GM23338 (cell line): ENCODE results near the gene RIT2. TPM values are rescaled to one million over a fixed set of nuclear protein-coding genes. Genes with fewer than 3 reads are reported as not detected.

Experiments
- ATAC-seq: fragments of 200-7000 bp; cut with Tn5 transposase; 3 replicates; pipeline ENCODE4 v1.9.1; 2020
- DNase-seq: peaks from one replicate; pipeline ENCODE4 v3.0.0-alpha.2; 2015; ENCODE audit warnings: low spot score
- H2AFZ ChIP-seq: fragments of 200-600 bp; sonication (generic); 2 replicates; pipeline ENCODE4 v1.8.0; 2016; ENCODE audit warnings: antibody characterized with exemption, mild to moderate bottlenecking, moderate library complexity
- H3F3A ChIP-seq: fragments of 200-600 bp; sonication (generic); replicated peaks from 2 replicates; pipeline ENCODE4 v1.8.0; 2017; ENCODE audit warnings: antibody characterized with exemption, mixed run types, low read depth
- H3K27ac ChIP-seq: fragments of 200-600 bp; sonication (generic); 2 replicates; pipeline ENCODE4 v1.6.1; 2016; ENCODE audit warnings: low read depth
- H3K27me3 ChIP-seq: fragments of 200-600 bp; sonication (generic); 2 replicates; pipeline ENCODE4 v1.8.0; 2016; ENCODE audit warnings: mild to moderate bottlenecking, mixed run types, moderate library complexity; ENCODE audit not compliant: insufficient read depth
- H3K36me3 ChIP-seq: fragments of 200-600 bp; sonication (generic); 2 replicates; pipeline ENCODE4 v1.8.0; 2016; ENCODE audit warnings: mild to moderate bottlenecking; ENCODE audit not compliant: insufficient read depth
- H3K4me1 ChIP-seq: fragments of 200-600 bp; sonication (generic); 2 replicates; pipeline ENCODE4 v1.8.0; 2016; ENCODE audit warnings: mild to moderate bottlenecking, moderate library complexity; ENCODE audit not compliant: insufficient read depth
- H3K4me2 ChIP-seq: fragments of 200-600 bp; sonication (generic); 2 replicates; pipeline ENCODE4 v1.7.1; 2017; ENCODE audit warnings: mixed run types
- H3K4me3 ChIP-seq: fragments of 200-600 bp; sonication (generic); 2 replicates; pipeline ENCODE4 v1.6.1; 2016; ENCODE audit warnings: mixed run types
- H3K79me2 ChIP-seq: fragments of 200-600 bp; sonication (generic); replicated peaks from 2 replicates; pipeline ENCODE4 v1.8.0; 2017; ENCODE audit warnings: mild to moderate bottlenecking; ENCODE audit not compliant: insufficient read depth
- H3K9me2 ChIP-seq: fragments of 200-600 bp; sonication (generic); 2 replicates; pipeline ENCODE4 v1.8.0; 2017; ENCODE audit not compliant: insufficient read depth
- H4K20me1 ChIP-seq: fragments of 200-600 bp; sonication (generic); replicated peaks from 2 replicates; pipeline ENCODE4 v1.8.0; 2017; ENCODE audit warnings: mild to moderate bottlenecking; ENCODE audit not compliant: insufficient read depth
- H3K27ac Mint-ChIP-seq: 2 replicates; pipeline ENCODE4 v1.8.0; 2020; ENCODE audit warnings: inconsistent platforms, mild to moderate bottlenecking, moderate library complexity, mixed read lengths
- H3K27me3 Mint-ChIP-seq: 3 replicates; pipeline ENCODE4 v1.8.0; 2022; ENCODE audit warnings: low read depth, mild to moderate bottlenecking, moderate library complexity, mixed read lengths, inconsistent platforms; ENCODE audit not compliant: insufficient read depth, poor library complexity
- H3K36me3 Mint-ChIP-seq: 3 replicates; pipeline ENCODE4 v1.8.0; 2021; ENCODE audit warnings: low read depth, mild to moderate bottlenecking, inconsistent platforms, moderate library complexity, mixed read lengths
- H3K4me1 Mint-ChIP-seq: 3 replicates; pipeline ENCODE4 v1.8.0; 2020; ENCODE audit warnings: mild to moderate bottlenecking, inconsistent platforms, mixed read lengths
- H3K4me3 Mint-ChIP-seq: 3 replicates; pipeline ENCODE4 v1.8.0; 2021; ENCODE audit warnings: moderate library complexity, mild to moderate bottlenecking, inconsistent platforms, mixed read lengths
- H3K9me3 Mint-ChIP-seq: 3 replicates; pipeline ENCODE4 v1.8.0; 2020; ENCODE audit warnings: moderate library complexity, mild to moderate bottlenecking, inconsistent platforms, mixed read lengths
- CREB1 ChIP-seq: fragments of 250-450 bp; sonication (Bioruptor Pico); IDR thresholded peaks from 2 replicates; pipeline ENCODE4 v1.5.0; 2020; ENCODE audit warnings: low read depth, mild to moderate bottlenecking, moderate library complexity
- CTCF ChIP-seq, 2 experiments: fragments of 200-600 bp in 1 of 2; sonication (generic) in 1 of 2; conservative IDR thresholded peaks; 2 replicates each; pipeline versions ENCODE4 v1.5.1 to v1.6.1; 2016 to 2017; ENCODE audit warnings: antibody characterized with exemption in 2 of 2, low read depth in 2 of 2, mild to moderate bottlenecking in 2 of 2, moderate library complexity in 1 of 2
- ETS1 ChIP-seq: IDR thresholded peaks from 2 replicates; pipeline ENCODE4 v1.6.1; 2016; ENCODE audit warnings: antibody characterized with exemption
- EZH2 ChIP-seq: fragments of 200-600 bp; sonication (generic); IDR thresholded peaks from one replicate; pipeline ENCODE4 v1.8.0; 2017; ENCODE audit warnings: antibody characterized with exemption, mild to moderate bottlenecking, low read depth; ENCODE audit not compliant: unreplicated experiment
- EZH2phosphoT487 ChIP-seq: fragments of 200-600 bp; sonication (generic); IDR thresholded peaks from one replicate; pipeline ENCODE4 v1.8.1; 2018; ENCODE audit warnings: antibody characterized with exemption; ENCODE audit not compliant: unreplicated experiment
- JUNB ChIP-seq: IDR thresholded peaks from one replicate; pipeline ENCODE4 v1.6.1; 2016; ENCODE audit warnings: antibody characterized with exemption; ENCODE audit not compliant: unreplicated experiment
- NANOG ChIP-seq: IDR thresholded peaks from 2 replicates; pipeline ENCODE4 v1.6.1; 2016; ENCODE audit warnings: antibody characterized with exemption, borderline replicate concordance
- POLR2AphosphoS5 ChIP-seq: IDR thresholded peaks from 2 replicates; pipeline ENCODE4 v1.6.1; 2016; ENCODE audit warnings: antibody characterized with exemption, low read depth
- REST ChIP-seq: IDR thresholded peaks from one replicate; pipeline ENCODE4 v1.6.1; 2018; ENCODE audit warnings: antibody characterized with exemption; ENCODE audit not compliant: unreplicated experiment
- STAT1 ChIP-seq: IDR thresholded peaks from one replicate; pipeline ENCODE4 v1.6.1; 2016; ENCODE audit warnings: antibody characterized with exemption; ENCODE audit not compliant: unreplicated experiment
- ZNF114 ChIP-seq: fragments of 250-450 bp; sonication (Bioruptor Pico); IDR thresholded peaks from 2 replicates; pipeline ENCODE4 v1.5.0; 2020; ENCODE audit warnings: mild to moderate bottlenecking, moderate library complexity
- ZNF331 ChIP-seq: fragments of 250-450 bp; sonication (Bioruptor Pico); IDR thresholded peaks from 2 replicates; pipeline ENCODE4 v1.5.0; 2020; ENCODE audit warnings: low read depth, mild to moderate bottlenecking, moderate library complexity
- ZNF462 ChIP-seq: fragments of 250-450 bp; sonication (Bioruptor Pico); IDR thresholded peaks from 2 replicates; pipeline ENCODE4 v1.5.0; 2020; ENCODE audit warnings: mild to moderate bottlenecking, moderate library complexity
- polyA plus RNA-seq: library from polyadenylated mRNA; unstranded; fragments of >200 nt; fragmentation: Nextera tagmentation; extraction: Ambion mirVana; gene quantifications from 2 replicates; pipeline ENCODE4 v1.2.1, GENCODE V29; 2016
- total RNA-seq: library from RNA; depleted of rRNA; stranded (reverse); fragments of >200 nt; shearing (Covaris generic); gene quantifications from 2 replicates; pipeline ENCODE4 v1.2.3, GENCODE V29; 2014

The RIT2 gene
- total and polyA plus RNA-seq, 2 experiments from 2014 or later, result 1.9 to 8.8 TPM

GRCh38 chr18:43013486-43013885, 102.0 kb downstream of the RIT2 start:
- Histone ChIP-seq H3K27ac (no peak overlapping the region), H3K27me3 (no peaks in the 10 kb centered on the region), H3K79me2 (no peaks in the 10 kb centered on the region), H3K9me2 (no peaks in the 10 kb centered on the region), H3K4me3 (no peak overlapping the region), H3K4me1 (peaks cover 18% of the 10 kb centered on the region), H3K4me2 (no peak overlapping the region), H3F3A (no peaks in the 10 kb centered on the region), H2AFZ (peak overlapping the region; percentile 72), H4K20me1 (no peaks in the 10 kb centered on the region), H3K36me3 (no peaks in the 10 kb centered on the region)
- H3K4me1 Mint-ChIP-seq, result peaks cover 13% of the 10 kb centered on the region
- H3K4me3 Mint-ChIP-seq, result no peak overlapping the region
- DNase-seq (no peak), ATAC-seq (no peak)
- no peaks in the 10 kb centered on the region for H3K27me3 Mint-ChIP-seq
- no peak overlapping the region for H3K27ac Mint-ChIP-seq
- no peaks in the 10 kb centered on the region for H3K36me3 Mint-ChIP-seq
- no peaks in the 10 kb centered on the region for H3K9me3 Mint-ChIP-seq
- TF ChIP-seq CREB1 (CRISPR knock-in tag) (no peak), ETS1 (no peak), JUNB (no peak), EZH2 (no peak), STAT1 (no peak), NANOG (no peak), REST (no peak), POLR2AphosphoS5 (no peak), ZNF331 (no peak), ZNF114 (CRISPR knock-in tag) (no peak), CTCF (conservative IDR thresholded peaks at IDR 0.05; ENCODE audit: low read depth in 2 of 2) (no peak), ZNF462 (CRISPR knock-in tag) (no peak), EZH2phosphoT487 (no peak)
